Stimulated activated CD8-positive, alpha-beta memory T cell treated with anti-CD3 and anti-CD28 coated beads, Interleukin-15, amount 100 ng/mL, for 48 hours (primary cell): ENCODE measurements around the gene PHC1.
"Not testable (repeated sequence)": the region's sequence is repeated elsewhere in the genome, so short reads cannot be mapped to it uniquely, and the experiment has no call there.

Experiments
- DNase-seq, 2 donors: peaks; one replicate each; pipeline ENCODE4 v3.0.0-alpha.2; 2020; ENCODE audit warnings: low read depth in 2 of 2

Gene PHC1

GRCh38 chr12:8914033-8914715 is at the start of gene PHC1:
Gene PHC1 (plus strand): TSS chr12:8914509. CDS start chr12:8917678, 3,169 bp downstream.
- DNase-seq, result peak; percentile 47 to 56

- DNase-seq, result no peak
These were observed 47.9 kb upstream of the PHC1 start for GRCh38 chr12:8866429-8866828.

- DNase-seq, result no peak
These were observed 47.3 kb upstream of the PHC1 start for GRCh38 chr12:8867009-8867408.

GRCh38 chr12:8867786-8868185 is 46.5 kb upstream of the PHC1 start:
- no peak for DNase-seq

GRCh38 chr12:8870586-8870985 is 43.7 kb upstream of the PHC1 start:
- no peak for DNase-seq

GRCh38 chr12:8871068-8871467 is 43.2 kb upstream of the PHC1 start:
- no peak for DNase-seq

- no peak for DNase-seq
These were observed 37.4 kb upstream of the PHC1 start for GRCh38 chr12:8876887-8877286.

- DNase-seq, result no peak
These were observed 27.6 kb upstream of the PHC1 start for GRCh38 chr12:8886502-8887284.

- DNase-seq, result no peak
These were observed 27.0 kb upstream of the PHC1 start for GRCh38 chr12:8887285-8887715.

GRCh38 chr12:8890313-8891085 is 23.8 kb upstream of the PHC1 start:
- peak; percentile 9 to 20 for DNase-seq

- no peak for DNase-seq
These were observed 22.3 kb upstream of the PHC1 start for GRCh38 chr12:8891976-8892375.

GRCh38 chr12:8894378-8894777 is 19.9 kb upstream of the PHC1 start:
- no peak for DNase-seq

GRCh38 chr12:8894986-8895385 is 19.3 kb upstream of the PHC1 start:
- DNase-seq, result no peak

- DNase-seq, result no peak
These were observed 17.2 kb upstream of the PHC1 start for GRCh38 chr12:8897081-8897480.

GRCh38 chr12:8899830-8900229 is 14.5 kb upstream of the PHC1 start:
- no peak for DNase-seq

- DNase-seq, result not testable (repeated sequence)
These were observed 11.6 kb upstream of the PHC1 start for GRCh38 chr12:8902703-8903102.

GRCh38 chr12:8903646-8904045 is 10.7 kb upstream of the PHC1 start:
- DNase-seq, result no peak

GRCh38 chr12:8904665-8905064 is 9.6 kb upstream of the PHC1 start:
- DNase-seq, result no peak

GRCh38 chr12:8905546-8905945 is 8.8 kb upstream of the PHC1 start:
- no peak for DNase-seq

- DNase-seq, result no peak
These were observed 7.8 kb upstream of the PHC1 start for GRCh38 chr12:8906266-8907180.

GRCh38 chr12:8907513-8907912 is 6.8 kb upstream of the PHC1 start:
- DNase-seq, result no peak
